Lung (tissue), 12 donors: ENCODE measurements around the gene GPNMB. TPM values are rescaled to one million over a fixed set of nuclear protein-coding genes. Genes with fewer than 3 reads are reported as not detected.

Source experiments
- ATAC-seq: fragments of 200-7000 bp; cut with Tn5 transposase; one replicate; pipeline ENCODE4 v1.9.1; 2020; ENCODE audit warnings: moderate number of reproducible peaks; ENCODE audit not compliant: insufficient read depth, low FRiP score
- DNase-seq, 3 donors: peaks; one replicate each; pipeline ENCODE4 v3.0.0-alpha.2; 2013 to 2017
- H3K27ac ChIP-seq, 2 donors: one replicate each; pipeline ENCODE4 v1.5.1; 2013; ENCODE audit warnings: mild to moderate bottlenecking in 2 of 2, moderate library complexity in 2 of 2, control low read depth in 1 of 2, inconsistent platforms in 1 of 2, low read depth in 1 of 2, low read length in 1 of 2
- H3K27me3 ChIP-seq, 3 donors: one replicate each; pipeline ENCODE4 v1.5.1; 2013; ENCODE audit warnings: low read length in 2 of 3; ENCODE audit not compliant: control insufficient read depth in 3 of 3, insufficient read depth in 3 of 3
- H3K36me3 ChIP-seq, 4 donors: one replicate each; pipeline ENCODE4 v1.5.1; 2013; ENCODE audit warnings: low read length in 4 of 4, mild to moderate bottlenecking in 1 of 4, moderate library complexity in 1 of 4; ENCODE audit not compliant: control insufficient read depth in 4 of 4, insufficient read depth in 4 of 4
- H3K4me1 ChIP-seq, 5 donors: one replicate each; pipeline ENCODE4 v1.5.1; 2013; ENCODE audit warnings: low read length in 5 of 5, mild to moderate bottlenecking in 2 of 5, moderate library complexity in 1 of 5; ENCODE audit not compliant: control insufficient read depth in 5 of 5, insufficient read depth in 5 of 5
- H3K4me3 ChIP-seq: one replicate; pipeline ENCODE4 v1.5.1; 2013; ENCODE audit warnings: mild to moderate bottlenecking, control low read depth, moderate library complexity
- H3K9ac ChIP-seq, 2 donors: one replicate each; pipeline ENCODE4 v1.5.1; 2013; ENCODE audit warnings: low read length in 2 of 2, control low read depth in 1 of 2; ENCODE audit not compliant: insufficient read depth in 1 of 2
- H3K9me3 ChIP-seq, 4 donors: one replicate each; pipeline ENCODE4 v1.5.1; 2013; ENCODE audit warnings: low read length in 3 of 4, mild to moderate bottlenecking in 1 of 4, moderate library complexity in 1 of 4; ENCODE audit not compliant: control insufficient read depth in 4 of 4, insufficient read depth in 3 of 4
- CTCF ChIP-seq: IDR thresholded peaks from 2 replicates; pipeline ENCODE4 v1.5.1; 2012; ENCODE audit warnings: mild to moderate bottlenecking; ENCODE audit errors: control extremely low read depth, extremely low read depth
- WGBS, 2 donors: extraction: QIAGEN DNeasy Blood & Tissue Kit; methylation state at CpG; one replicate each; pipeline ENCODE4 v1.1.7; 2013; 5-methylcytosine and 5-hydroxymethylcytosine counted together
- polyA plus RNA-seq, 2 donors: library from polyadenylated mRNA; stranded (reverse); fragments of 200-250 nt; gene quantifications; one replicate each; pipeline ENCODE4 v1.2.1, GENCODE V29; 2013
- total RNA-seq, 2 donors: library from RNA; depleted of rRNA in 1 of 2; stranded (reverse); fragments of >200 nt in 1 of 2; gene quantifications; one replicate each; pipeline ENCODE4 v1.2.1, GENCODE V29; 2014 to 2021
- donor health status: control.
- donor health status: control.
- donor health status: Bipolar disorder and iron deficiency.
- donor health status: healthy.
- donor health status: DM: yes; HTN: yes; CAD: no.

GPNMB gene
- total and polyA plus RNA-seq, 4 donors, result 47.7 to 127 (median 77.5) TPM

- 76 to 86% methylated on average over 7 of the region's 7 CpGs for WGBS, 2 donors
- no peak for ATAC-seq
- no peak overlapping the region for H3K27ac ChIP-seq
Measured at GRCh38 chr7:23264916-23265458, 18.4 kb downstream of the GPNMB start.

GRCh38 chr7:23266918-23267317, 20.3 kb downstream of the GPNMB start:
- TF ChIP-seq CTCF, result no peak
- no peak overlapping the region for H3K9ac ChIP-seq
- H3K27me3 ChIP-seq, result no peaks in the 10 kb centered on the region
- no peaks in the 10 kb centered on the region for H3K9me3 ChIP-seq
- WGBS, 2 donors, result 87 to 100% methylated on average over 2 of the region's 2 CpGs
- DNase-seq (no peak), ATAC-seq (no peak)
- no peak overlapping the region for H3K4me3 ChIP-seq
- peaks cover 0 to 9% (median 0%) of the 10 kb centered on the region in 4 donors for H3K36me3 ChIP-seq
- no peak overlapping the region for H3K27ac ChIP-seq
- no peaks in the 10 kb centered on the region for H3K4me1 ChIP-seq

More at GRCh38 chr7:23264916-23265458, 18.4 kb downstream of the GPNMB start:
- DNase-seq, result no peak
- Histone ChIP-seq H3K4me1 (no peaks in the 10 kb centered on the region), H3K4me3 (no peak overlapping the region), H3K27me3 (no peaks in the 10 kb centered on the region), H3K9me3 (no peaks in the 10 kb centered on the region), H3K9ac (no peak overlapping the region), H3K36me3 (peaks cover 0 to 8% (median 0%) of the 10 kb centered on the region in 4 donors)
- no peak for TF ChIP-seq CTCF

GRCh38 chr7:23267357-23267756, 20.8 kb downstream of the GPNMB start:
- no peak overlapping the region for H3K9ac ChIP-seq
- H3K4me3 ChIP-seq, result no peak overlapping the region
- no peak for DNase-seq
- H3K27me3 ChIP-seq, result no peaks in the 10 kb centered on the region
- H3K4me1 ChIP-seq, result no peaks in the 10 kb centered on the region
- H3K9me3 ChIP-seq, result no peaks in the 10 kb centered on the region
- H3K27ac ChIP-seq, result no peak overlapping the region
- no peak for ATAC-seq
- no peak for TF ChIP-seq CTCF
- peaks cover 0 to 9% (median 0%) of the 10 kb centered on the region in 4 donors for H3K36me3 ChIP-seq
- 92 to 98% methylated on average over 2 of the region's 2 CpGs for WGBS, 2 donors

- DNase-seq (no peak), ATAC-seq (no peak)
- H3K4me1 ChIP-seq, result no peaks in the 10 kb centered on the region
- no peak overlapping the region for H3K27ac ChIP-seq
- 99 to 100% methylated on average over 2 of the region's 2 CpGs for WGBS, 2 donors
- peaks cover 0 to 9% (median 0%) of the 10 kb centered on the region in 4 donors for H3K36me3 ChIP-seq
- H3K4me3 ChIP-seq, result no peak overlapping the region
- no peak overlapping the region for H3K9ac ChIP-seq
- no peaks in the 10 kb centered on the region for H3K27me3 ChIP-seq
- TF ChIP-seq CTCF, result no peak
- H3K9me3 ChIP-seq, result no peaks in the 10 kb centered on the region
Measured at GRCh38 chr7:23268167-23268566, 21.6 kb downstream of the GPNMB start.
